Uterus (tissue), 4 donors: Measurements from ENCODE around the gene FIBCD1. TPM values are rescaled to one million over a fixed set of nuclear protein-coding genes. Genes with fewer than 3 reads are reported as not detected.

Source experiments
- DNase-seq, 2 donors: peaks; one replicate each; pipeline ENCODE4 v3.0.0-alpha.2; 2019 to 2020
- H3K27ac ChIP-seq, 2 donors: fragments of 200-600 bp; sonication (generic); 1 replicate in 1 of 2; 2 replicates in 1 of 2; pipeline ENCODE4 v1.5.1; 2016 to 2018
- H3K27me3 ChIP-seq, 2 donors: fragments of 200-600 bp; sonication (generic); one replicate each; pipeline ENCODE4 v1.5.1; 2018 to 2019; ENCODE audit warnings: control low read depth in 1 of 2
- H3K36me3 ChIP-seq, 2 donors: fragments of 200-600 bp; sonication (generic); one replicate each; pipeline ENCODE4 v1.5.1; 2019; ENCODE audit warnings: control low read depth in 1 of 2
- H3K4me1 ChIP-seq, 2 donors: fragments of 200-600 bp; sonication (generic); one replicate each; pipeline ENCODE4 v1.5.1; 2018 to 2019; ENCODE audit warnings: control low read depth in 1 of 2
- H3K4me3 ChIP-seq, 2 donors: fragments of 200-600 bp; sonication (generic); 1 replicate in 1 of 2; 2 replicates in 1 of 2; pipeline ENCODE4 v1.5.1; 2018 to 2019; ENCODE audit warnings: mild to moderate bottlenecking in 1 of 2
- H3K9me3 ChIP-seq, 2 donors: fragments of 200-600 bp; sonication (generic); one replicate each; pipeline ENCODE4 v1.5.1; 2019; ENCODE audit warnings: control low read depth in 1 of 2
- CTCF ChIP-seq, 4 experiments: fragments of 200-600 bp in 2 of 4; fragments of 450-650 bp in 2 of 4; sonication (generic) in 2 of 4; IDR thresholded peaks; one replicate each; pipeline ENCODE4 v1.5.1; 2016 to 2019; ENCODE audit warnings: antibody characterized with exemption in 4 of 4, mild to moderate bottlenecking in 2 of 4, moderate library complexity in 1 of 4
- POLR2A ChIP-seq, 2 donors: fragments of 450-650 bp; IDR thresholded peaks; one replicate each; pipeline ENCODE4 v1.6.1; 2016; ENCODE audit warnings: antibody characterized with exemption in 2 of 2, mild to moderate bottlenecking in 1 of 2, moderate library complexity in 1 of 2
- intact Hi-C: fragments of 100-400 bp; cut with DNase I; formaldehyde crosslinking; loops from one replicate; pipeline ENCODE4 v1.15.1; 2023; ENCODE audit warnings: low total_unique reads
- total RNA-seq, 4 donors: library from RNA; depleted of rRNA in 3 of 4; stranded (reverse); fragments of >200 nt in 3 of 4; gene quantifications; one replicate each; pipeline versions ENCODE4 v1.1.0 to v1.2.4, GENCODE V29; 2014 to 2023
- donor health status: DM: yes; HTN: yes; CAD: no.

FIBCD1 gene
- total RNA-seq, 4 donors from 2014 or later = 0.29 TPM; not detected in 3

GRCh38 chr9:130888146-130888885 is 50.7 kb downstream of the FIBCD1 start:
- H3K27ac ChIP-seq = no peak overlapping the region
- no peaks in the 10 kb centered on the region for H3K36me3 ChIP-seq
- intact Hi-C loops = no loop called here

GRCh38 chr9:130887494-130888144 is 51.4 kb downstream of the FIBCD1 start:
- Histone ChIP-seq H3K27me3 (no peaks in the 10 kb centered on the region), H3K36me3 (no peaks in the 10 kb centered on the region), H3K4me3 (no peak overlapping the region), H3K27ac (no peak overlapping the region), H3K4me1 (no peaks in the 10 kb centered on the region), H3K9me3 (no peaks in the 10 kb centered on the region)
- TF ChIP-seq POLR2A (IDR thresholded peaks at IDR 0.05) = no peak
- intact Hi-C loops = no loop called here
- no peak for DNase-seq

More at GRCh38 chr9:130888146-130888885, 50.7 kb downstream of the FIBCD1 start:
- H3K4me3 ChIP-seq = no peak overlapping the region
- H3K27me3 ChIP-seq = no peaks in the 10 kb centered on the region
- H3K9me3 ChIP-seq = no peaks in the 10 kb centered on the region
- no peak for DNase-seq
- no peaks in the 10 kb centered on the region for H3K4me1 ChIP-seq
- no peak for TF ChIP-seq CTCF (IDR thresholded peaks at IDR 0.05)
- no peak for TF ChIP-seq POLR2A (IDR thresholded peaks at IDR 0.05)

- DNase-seq = no peak
- H3K36me3 ChIP-seq = no peaks in the 10 kb centered on the region
- H3K27me3 ChIP-seq = no peaks in the 10 kb centered on the region
- H3K9me3 ChIP-seq = no peaks in the 10 kb centered on the region
- no peak overlapping the region for H3K27ac ChIP-seq
- no peak overlapping the region for H3K4me3 ChIP-seq
- TF ChIP-seq POLR2A (IDR thresholded peaks at IDR 0.05) (no peak), CTCF (IDR thresholded peaks at IDR 0.05) (no peak)
- intact Hi-C loops = no loop called here
- no peaks in the 10 kb centered on the region for H3K4me1 ChIP-seq
Observed at GRCh38 chr9:130886981-130887380, 52.1 kb downstream of the FIBCD1 start.

- TF ChIP-seq POLR2A (IDR thresholded peaks at IDR 0.05) = no peak
- no peak for TF ChIP-seq CTCF (IDR thresholded peaks at IDR 0.05)
- Histone ChIP-seq H3K27ac (no peak overlapping the region), H3K4me3 (no peak overlapping the region), H3K9me3 (no peaks in the 10 kb centered on the region), H3K36me3 (no peaks in the 10 kb centered on the region), H3K4me1 (no peaks in the 10 kb centered on the region), H3K27me3 (no peaks in the 10 kb centered on the region)
- no peak for DNase-seq
- intact Hi-C loops = no loop called here
Observed at GRCh38 chr9:130885484-130886375, 53.3 kb downstream of the FIBCD1 start.

GRCh38 chr9:130884542-130885483 is 54.2 kb downstream of the FIBCD1 start:
- H3K9me3 ChIP-seq = no peaks in the 10 kb centered on the region
- no peaks in the 10 kb centered on the region for H3K4me1 ChIP-seq
- no peaks in the 10 kb centered on the region for H3K27me3 ChIP-seq
- peak in 1 of 2 donors; percentile 36 for DNase-seq
- intact Hi-C loops = no loop called here
- TF ChIP-seq CTCF (IDR thresholded peaks at IDR 0.05) (no peak), POLR2A (IDR thresholded peaks at IDR 0.05) (no peak)
- H3K27ac ChIP-seq = no peak overlapping the region
- no peak overlapping the region for H3K4me3 ChIP-seq
- H3K36me3 ChIP-seq = no peaks in the 10 kb centered on the region
